Parathyroid adenoma (tissue), 2 donors: ENCODE measurements around the gene RDM1.

Experiments used
- H2AFZ ChIP-seq: fragments of 300-600 bp; sonication (generic); one replicate; pipeline ENCODE4 v1.7.0; 2017; ENCODE audit warnings: antibody characterized with exemption, mild to moderate bottlenecking
- H3K27ac ChIP-seq: fragments of 300-600 bp; sonication (generic); one replicate; pipeline ENCODE4 v1.7.0; 2017
- H3K27me3 ChIP-seq: fragments of 300-600 bp; sonication (generic); one replicate; pipeline ENCODE4 v1.7.0; 2017; ENCODE audit warnings: low read length; ENCODE audit not compliant: control insufficient read depth, insufficient read depth
- H3K36me3 ChIP-seq: fragments of 300-600 bp; sonication (generic); one replicate; pipeline ENCODE4 v1.7.0; 2017; ENCODE audit warnings: low read length; ENCODE audit not compliant: control insufficient read depth, insufficient read depth
- H3K4me1 ChIP-seq: fragments of 300-600 bp; sonication (generic); one replicate; pipeline ENCODE4 v1.7.0; 2017; ENCODE audit warnings: control low read depth
- H3K4me2 ChIP-seq: fragments of 300-600 bp; sonication (generic); one replicate; pipeline ENCODE4 v1.7.0; 2017; ENCODE audit warnings: low read length
- H3K4me3 ChIP-seq: fragments of 300-600 bp; sonication (generic); one replicate; pipeline ENCODE4 v1.7.0; 2017; ENCODE audit warnings: low read depth, low read length
- H3K79me2 ChIP-seq: fragments of 300-600 bp; sonication (generic); one replicate; pipeline ENCODE4 v1.7.0; 2017; ENCODE audit warnings: control low read depth
- H3K9ac ChIP-seq: fragments of 300-600 bp; sonication (generic); one replicate; pipeline ENCODE4 v1.7.0; 2017; ENCODE audit warnings: mild to moderate bottlenecking
- H3K9me3 ChIP-seq: fragments of 300-600 bp; sonication (generic); one replicate; pipeline ENCODE4 v1.7.0; 2017; ENCODE audit warnings: low read length; ENCODE audit not compliant: control insufficient read depth
- TF ChIP-seq, protein P1 (sequence below): fragments of 300-600 bp; sonication (generic); IDR thresholded peaks from one replicate; pipeline ENCODE4 v1.7.0; 2017; ENCODE audit warnings: antibody characterized with exemption, mild to moderate bottlenecking
- donor health status: primary hyperparathyroidism.

Gene RDM1

DNA sequence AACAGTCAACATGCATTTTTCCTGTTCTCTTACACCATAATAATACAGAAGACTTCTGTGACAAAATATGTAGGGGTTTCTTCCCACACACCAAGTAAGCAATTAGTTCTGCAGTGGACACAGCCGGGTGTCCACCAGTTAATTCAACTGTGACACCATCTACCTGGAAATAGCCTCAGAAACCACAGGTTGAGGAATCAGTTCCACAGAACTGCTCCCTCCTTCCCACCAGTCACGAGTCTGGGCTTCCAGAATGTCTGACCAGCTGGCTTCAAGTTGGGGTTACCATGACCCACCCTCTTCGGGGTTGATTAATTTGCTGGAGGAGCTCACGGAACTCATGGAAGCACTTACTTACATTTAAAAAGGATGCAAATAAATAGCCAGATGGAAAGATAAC is 36.8 kb downstream of the RDM1 start:
- TF ChIP-seq, protein P1, sequence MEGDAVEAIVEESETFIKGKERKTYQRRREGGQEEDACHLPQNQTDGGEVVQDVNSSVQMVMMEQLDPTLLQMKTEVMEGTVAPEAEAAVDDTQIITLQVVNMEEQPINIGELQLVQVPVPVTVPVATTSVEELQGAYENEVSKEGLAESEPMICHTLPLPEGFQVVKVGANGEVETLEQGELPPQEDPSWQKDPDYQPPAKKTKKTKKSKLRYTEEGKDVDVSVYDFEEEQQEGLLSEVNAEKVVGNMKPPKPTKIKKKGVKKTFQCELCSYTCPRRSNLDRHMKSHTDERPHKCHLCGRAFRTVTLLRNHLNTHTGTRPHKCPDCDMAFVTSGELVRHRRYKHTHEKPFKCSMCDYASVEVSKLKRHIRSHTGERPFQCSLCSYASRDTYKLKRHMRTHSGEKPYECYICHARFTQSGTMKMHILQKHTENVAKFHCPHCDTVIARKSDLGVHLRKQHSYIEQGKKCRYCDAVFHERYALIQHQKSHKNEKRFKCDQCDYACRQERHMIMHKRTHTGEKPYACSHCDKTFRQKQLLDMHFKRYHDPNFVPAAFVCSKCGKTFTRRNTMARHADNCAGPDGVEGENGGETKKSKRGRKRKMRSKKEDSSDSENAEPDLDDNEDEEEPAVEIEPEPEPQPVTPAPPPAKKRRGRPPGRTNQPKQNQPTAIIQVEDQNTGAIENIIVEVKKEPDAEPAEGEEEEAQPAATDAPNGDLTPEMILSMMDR = no peak
- Histone ChIP-seq H3K27me3 (no peaks in the 10 kb centered on the region), H3K9ac (no peak overlapping the region), H3K4me1 (peaks cover 5% of the 10 kb centered on the region), H3K4me3 (no peak overlapping the region), H3K79me2 (no peaks in the 10 kb centered on the region), H3K27ac (no peak overlapping the region), H2AFZ (no peak overlapping the region), H3K4me2 (no peak overlapping the region), H3K9me3 (no peaks in the 10 kb centered on the region), H3K36me3 (no peaks in the 10 kb centered on the region)

- Histone ChIP-seq H3K9ac (no peak overlapping the region), H3K36me3 (no peaks in the 10 kb centered on the region), H3K4me1 (peaks cover 5% of the 10 kb centered on the region), H3K27ac (no peak overlapping the region), H3K27me3 (no peaks in the 10 kb centered on the region), H3K4me3 (no peak overlapping the region), H3K9me3 (no peaks in the 10 kb centered on the region), H3K79me2 (no peaks in the 10 kb centered on the region), H3K4me2 (no peak overlapping the region), H2AFZ (no peak overlapping the region)
- TF ChIP-seq, protein P1 = no peak
Measured at GRCh38 chr17:35892091-35893035, 38.2 kb downstream of the RDM1 start.

DNA sequence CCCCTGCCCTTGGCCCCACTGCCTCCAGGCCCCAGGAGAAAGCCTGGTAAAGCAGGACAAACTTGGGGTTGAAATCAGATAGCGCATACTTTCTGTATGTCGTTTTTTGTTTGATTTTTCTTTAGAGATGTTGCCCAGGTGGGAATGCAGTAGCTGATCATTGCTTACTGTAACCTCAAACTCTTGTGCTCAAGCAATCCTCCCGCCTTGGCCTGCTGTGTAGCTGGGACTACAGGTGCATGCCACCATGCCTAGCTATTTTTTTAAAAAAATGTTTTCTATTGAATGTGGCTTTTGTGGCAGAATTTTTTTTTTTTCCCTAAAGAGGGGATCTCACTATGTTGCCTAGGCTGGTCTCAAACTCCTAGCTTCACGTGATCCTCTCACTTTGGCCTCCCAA is 39.3 kb downstream of the RDM1 start:
- H3K9ac ChIP-seq = no peak overlapping the region
- H3K9me3 ChIP-seq = no peaks in the 10 kb centered on the region
- TF ChIP-seq, protein P1 = no peak
- no peak overlapping the region for H3K27ac ChIP-seq
- no peaks in the 10 kb centered on the region for H3K79me2 ChIP-seq
- H2AFZ ChIP-seq = no peak overlapping the region
- no peak overlapping the region for H3K4me2 ChIP-seq
- no peak overlapping the region for H3K4me3 ChIP-seq
- H3K36me3 ChIP-seq = no peaks in the 10 kb centered on the region
- peaks cover 5% of the 10 kb centered on the region for H3K4me1 ChIP-seq
- no peaks in the 10 kb centered on the region for H3K27me3 ChIP-seq

DNA sequence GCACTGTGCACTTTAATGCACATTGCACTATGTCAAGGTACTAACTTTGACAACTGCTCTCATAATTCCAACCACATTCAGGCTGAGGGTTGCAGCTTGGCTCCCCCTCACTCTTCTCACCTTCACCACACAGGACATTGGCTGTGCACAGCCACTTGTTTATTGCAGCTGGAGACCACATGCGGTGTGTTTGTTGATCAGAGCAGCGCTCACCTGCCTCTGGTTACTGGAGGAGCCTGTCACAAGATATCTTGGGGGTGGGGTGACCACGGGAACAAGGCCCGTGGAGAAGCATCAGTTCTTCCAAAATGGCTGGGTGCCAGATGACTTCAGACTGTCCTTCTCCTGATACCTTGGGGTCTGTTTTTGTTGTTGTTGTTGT is 39.8 kb downstream of the RDM1 start:
- TF ChIP-seq, protein P1 = no peak

More for the DNA sequence above, 39.8 kb downstream of the RDM1 start:
- Histone ChIP-seq H3K9me3 (no peaks in the 10 kb centered on the region), H3K4me1 (peaks cover 5% of the 10 kb centered on the region), H2AFZ (no peak overlapping the region), H3K9ac (no peak overlapping the region), H3K27ac (no peak overlapping the region), H3K4me3 (no peak overlapping the region), H3K79me2 (no peaks in the 10 kb centered on the region), H3K36me3 (no peaks in the 10 kb centered on the region), H3K27me3 (no peaks in the 10 kb centered on the region), H3K4me2 (no peak overlapping the region)
